Ovary (tissue), 9 donors: ENCODE results near the gene AK9. TPM values are rescaled to one million over a fixed set of nuclear protein-coding genes. Genes with fewer than 3 reads are reported as not detected.

Source experiments
- DNase-seq, 5 donors: peaks; one replicate each; pipeline ENCODE4 v3.0.0-alpha.2; 2019 to 2020
- H3K27ac ChIP-seq, 2 donors: fragments of 200-600 bp; one replicate each; pipeline versions ENCODE4 v1.5.1 to v1.8.0; 2019 to 2022
- H3K27me3 ChIP-seq: fragments of 200-600 bp; one replicate; pipeline ENCODE4 v1.8.0; 2022
- H3K36me3 ChIP-seq: fragments of 200-600 bp; sonication (generic); one replicate; pipeline ENCODE4 v1.5.1; 2019
- H3K4me1 ChIP-seq: one replicate; pipeline ENCODE4 v1.8.1; 2013; ENCODE audit warnings: mild to moderate bottlenecking, moderate library complexity; ENCODE audit not compliant: insufficient read depth
- H3K4me3 ChIP-seq: fragments of 200-600 bp; sonication (generic); one replicate; pipeline ENCODE4 v1.5.1; 2017
- H3K9me3 ChIP-seq, 2 donors: fragments of 200-600 bp in 1 of 2; sonication (generic) in 1 of 2; one replicate each; pipeline versions ENCODE4 v1.5.1 to v1.8.1; 2013 to 2019; ENCODE audit warnings: mild to moderate bottlenecking in 1 of 2, moderate library complexity in 1 of 2
- EP300 ChIP-seq: sonication (generic); formaldehyde crosslinking; IDR thresholded peaks from one replicate; pipeline ENCODE4 v1.6.1; 2017; ENCODE audit warnings: antibody characterized with exemption
- POLR2A ChIP-seq: fragments of 450-650 bp; IDR thresholded peaks from one replicate; pipeline ENCODE4 v1.6.1; 2017; ENCODE audit warnings: antibody characterized with exemption, mild to moderate bottlenecking, moderate library complexity
- WGBS, 3 donors: extraction: QIAGEN DNeasy Blood & Tissue Kit in 1 of 3; methylation state at CpG; one replicate each; pipeline versions ENCODE4 v1.1.5 to v1.1.7; 2013 to 2017; 5-methylcytosine and 5-hydroxymethylcytosine counted together
- intact Hi-C, 4 donors: fragments of 100-400 bp; cut with DNase I; formaldehyde crosslinking; loops; one replicate each; pipeline versions ENCODE4 v1.11.0 to v1.15.1; 2022 to 2023
- polyA plus RNA-seq, 2 donors: library from polyadenylated mRNA; stranded (reverse); fragments of 200-250 nt in 1 of 2; fragments of 350-450 nt in 1 of 2; fragmentation: Illumina TruSeq in 1 of 2; extraction: RNeasy Lipid Tissue Mini Kit (QIAGEN cat#74804) in 1 of 2; gene quantifications; one replicate each; pipeline ENCODE4 v1.2.3, GENCODE V29; 2013 to 2014
- total RNA-seq, 7 donors: library from RNA; depleted of rRNA in 2 of 7; stranded (reverse); fragments of >200 nt in 2 of 7; fragmentation: NEBNext Ultra II Directional in 3 of 7; extraction: Animal tissue kit (Norgen Biotek cat#: 25700) in 3 of 7; gene quantifications; one replicate each; pipeline versions ENCODE4 v1.1.0 to v1.2.4, GENCODE V29; 2016 to 2023
- TF ChIP-seq, protein P1 (sequence below), 3 donors: fragments of 450-650 bp in 2 of 3; fragments of 200-600 bp in 1 of 3; IDR thresholded peaks; one replicate each; pipeline versions ENCODE4 v1.5.1 to v1.8.0; 2016 to 2022; ENCODE audit warnings: antibody characterized with exemption in 3 of 3, mild to moderate bottlenecking in 1 of 3
- donor health status: DM: no; HTN: no; CAD: no; lungs with moderate emphysema.
- donor health status: DM: no; HTN: no; CAD: no.
- donor health status: Bipolar disorder and iron deficiency.
- donor health status: DM: yes; HTN: yes; CAD: no.
- donor health status: DM: no; HTN: no; CAD: no.
- donor health status: DM: yes; HTN: yes; CAD: no.

The AK9 gene
- total and polyA plus RNA-seq, 9 donors: 2.9 to 17.5 (median 9.2) TPM

DNA sequence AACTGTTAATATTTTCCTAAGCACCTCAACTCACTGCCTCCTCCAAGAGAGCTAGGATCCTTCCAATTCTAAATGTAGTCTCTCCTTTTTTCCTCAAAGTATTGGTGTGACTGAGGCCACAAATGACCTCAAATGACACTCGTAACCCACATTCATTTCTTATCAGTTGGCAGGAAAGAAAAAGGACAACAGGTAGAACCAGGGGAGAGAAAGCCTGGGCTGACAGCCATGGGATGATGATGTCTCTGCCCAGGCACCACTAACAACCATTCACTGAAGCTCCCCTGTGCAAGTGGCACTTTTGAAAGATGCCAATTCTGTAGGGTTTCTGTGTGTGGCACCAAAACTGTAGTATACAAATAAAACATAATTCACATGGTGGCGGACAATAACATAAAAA lies 215.4 kb downstream of the AK9 start:
- DNase-seq: no peak
- no peak for TF ChIP-seq POLR2A
- TF ChIP-seq, protein P1, sequence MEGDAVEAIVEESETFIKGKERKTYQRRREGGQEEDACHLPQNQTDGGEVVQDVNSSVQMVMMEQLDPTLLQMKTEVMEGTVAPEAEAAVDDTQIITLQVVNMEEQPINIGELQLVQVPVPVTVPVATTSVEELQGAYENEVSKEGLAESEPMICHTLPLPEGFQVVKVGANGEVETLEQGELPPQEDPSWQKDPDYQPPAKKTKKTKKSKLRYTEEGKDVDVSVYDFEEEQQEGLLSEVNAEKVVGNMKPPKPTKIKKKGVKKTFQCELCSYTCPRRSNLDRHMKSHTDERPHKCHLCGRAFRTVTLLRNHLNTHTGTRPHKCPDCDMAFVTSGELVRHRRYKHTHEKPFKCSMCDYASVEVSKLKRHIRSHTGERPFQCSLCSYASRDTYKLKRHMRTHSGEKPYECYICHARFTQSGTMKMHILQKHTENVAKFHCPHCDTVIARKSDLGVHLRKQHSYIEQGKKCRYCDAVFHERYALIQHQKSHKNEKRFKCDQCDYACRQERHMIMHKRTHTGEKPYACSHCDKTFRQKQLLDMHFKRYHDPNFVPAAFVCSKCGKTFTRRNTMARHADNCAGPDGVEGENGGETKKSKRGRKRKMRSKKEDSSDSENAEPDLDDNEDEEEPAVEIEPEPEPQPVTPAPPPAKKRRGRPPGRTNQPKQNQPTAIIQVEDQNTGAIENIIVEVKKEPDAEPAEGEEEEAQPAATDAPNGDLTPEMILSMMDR (IDR thresholded peaks at IDR 0.05): no peak
- no peak for TF ChIP-seq EP300
- Histone ChIP-seq H3K36me3 (no peaks in the 10 kb centered on the region), H3K27ac (no peak overlapping the region), H3K9me3 (no peaks in the 10 kb centered on the region), H3K4me1 (peaks cover 6% of the 10 kb centered on the region), H3K4me3 (no peak overlapping the region), H3K27me3 (no peaks in the 10 kb centered on the region)
- intact Hi-C loops: no loop called here
- 89 to 94% (median 93%) methylated on average over 2 of the region's 2 CpGs for WGBS, 3 donors

DNA sequence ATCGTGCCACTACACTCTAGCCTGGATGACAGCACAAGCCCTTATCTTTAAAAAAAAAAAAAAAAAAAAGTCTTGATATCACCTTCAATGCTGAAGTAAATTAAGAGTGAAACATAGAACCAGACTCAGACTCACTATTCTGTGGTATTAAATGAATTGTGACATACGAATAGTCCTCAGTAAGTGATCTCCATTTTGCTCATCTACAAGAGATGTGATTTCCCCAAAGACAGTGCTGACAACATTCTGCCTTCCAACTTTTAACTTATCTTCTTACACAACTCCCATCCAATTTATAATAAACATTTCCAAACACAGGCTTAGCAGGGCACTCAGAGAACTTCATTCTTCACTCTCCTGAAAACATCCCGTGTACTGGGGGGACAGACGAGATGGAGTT lies 216.0 kb downstream of the AK9 start:
- no peaks in the 10 kb centered on the region for H3K9me3 ChIP-seq
- no peak overlapping the region for H3K27ac ChIP-seq
- H3K4me3 ChIP-seq: no peak overlapping the region
- intact Hi-C loops: no loop called here
- H3K36me3 ChIP-seq: no peaks in the 10 kb centered on the region
- no peak for TF ChIP-seq EP300
- peaks cover 6% of the 10 kb centered on the region for H3K4me1 ChIP-seq
- WGBS, 3 donors: 88 to 92% (median 89%) methylated on average over 4 of the region's 4 CpGs
- H3K27me3 ChIP-seq: no peaks in the 10 kb centered on the region
- no peak for DNase-seq

- DNase-seq: no peak
- WGBS, 3 donors: 85 to 89% (median 88%) methylated on average over 3 of the region's 3 CpGs
- no peak overlapping the region for H3K27ac ChIP-seq
- no peak overlapping the region for H3K4me3 ChIP-seq
- H3K27me3 ChIP-seq: no peaks in the 10 kb centered on the region
- intact Hi-C loops: no loop called here
- H3K4me1 ChIP-seq: peaks cover 2% of the 10 kb centered on the region
- no peaks in the 10 kb centered on the region for H3K36me3 ChIP-seq
- TF ChIP-seq, protein P1 (IDR thresholded peaks at IDR 0.05): no peak
- TF ChIP-seq EP300 (no peak), POLR2A (no peak)
- H3K9me3 ChIP-seq: no peaks in the 10 kb centered on the region
Observed at GRCh38 chr6:109473120-109473519, 217.9 kb downstream of the AK9 start.

- Histone ChIP-seq H3K9me3 (no peaks in the 10 kb centered on the region), H3K27ac (no peak overlapping the region), H3K36me3 (no peaks in the 10 kb centered on the region), H3K4me3 (no peak overlapping the region), H3K27me3 (no peaks in the 10 kb centered on the region), H3K4me1 (no peaks in the 10 kb centered on the region)
- TF ChIP-seq, protein P1 (IDR thresholded peaks at IDR 0.05): no peak
- TF ChIP-seq POLR2A: no peak
- TF ChIP-seq EP300: no peak
- intact Hi-C loops: no loop called here
- DNase-seq: no peak
- WGBS, 3 donors: 95 to 96% (median 96%) methylated on average over 9 of the region's 9 CpGs
Observed at GRCh38 chr6:109472132-109472995, 218.6 kb downstream of the AK9 start.

- 89 to 91% (median 91%) methylated on average over 5 of the region's 5 CpGs for WGBS, 3 donors
- DNase-seq: no peak
- Histone ChIP-seq H3K36me3 (no peaks in the 10 kb centered on the region), H3K4me1 (no peaks in the 10 kb centered on the region), H3K4me3 (no peak overlapping the region), H3K27ac (no peak overlapping the region), H3K9me3 (no peaks in the 10 kb centered on the region), H3K27me3 (no peaks in the 10 kb centered on the region)
- no peak for TF ChIP-seq POLR2A
- TF ChIP-seq EP300: no peak
- TF ChIP-seq, protein P1 (IDR thresholded peaks at IDR 0.05): no peak
- intact Hi-C loops: no loop called here
Observed at GRCh38 chr6:109471105-109471810, 219.7 kb downstream of the AK9 start.
